CD4-positive, alpha-beta memory T cell (primary cell): ENCODE results near the gene MEGF6. TPM values are rescaled to one million over a fixed set of nuclear protein-coding genes. Genes with fewer than 3 reads are reported as not detected.

ENCODE experiments used
- CTCF ChIA-PET: fragments of 350-600 bp; sonication (Branson Sonifier 250); formaldehyde crosslinking; loops from one replicate; lab custom pipeline; 2021; ENCODE audit warnings: inconsistent platforms; ENCODE audit not compliant: partially characterized antibody; lab: Charles Lee
- POLR2A ChIA-PET: fragments of 350-600 bp; sonication (Branson Sonifier 250); formaldehyde crosslinking; loops from one replicate; lab custom pipeline; 2021; ENCODE audit not compliant: partially characterized antibody; lab: Charles Lee
- DNase-seq, 5 donors: peaks; one replicate each; pipeline versions ENCODE4 v3.0.0 to v3.0.0-alpha.2; 2020 to 2022; ENCODE audit warnings: mixed read lengths in 1 of 5
- H3K27ac ChIP-seq: one replicate; pipeline ENCODE4 v1.7.0; 2013; ENCODE audit warnings: low read depth, low read length
- H3K27me3 ChIP-seq: 2 replicates; pipeline ENCODE4 v1.7.0; 2013; ENCODE audit warnings: mild to moderate bottlenecking, low read length, moderate library complexity; ENCODE audit not compliant: insufficient read depth
- H3K36me3 ChIP-seq: 2 replicates; pipeline ENCODE4 v1.7.0; 2013; ENCODE audit warnings: mild to moderate bottlenecking, low read length, moderate library complexity; ENCODE audit not compliant: insufficient read depth
- H3K4me1 ChIP-seq: 2 replicates; pipeline ENCODE4 v1.7.0; 2013; ENCODE audit warnings: mild to moderate bottlenecking, low read length, moderate library complexity; ENCODE audit not compliant: insufficient read depth
- H3K4me3 ChIP-seq, 2 donors: one replicate each; pipeline ENCODE4 v1.7.0; 2013; ENCODE audit warnings: low read length in 2 of 2, mild to moderate bottlenecking in 1 of 2
- H3K9me3 ChIP-seq, 2 donors: one replicate each; pipeline ENCODE4 v1.7.0; 2013; ENCODE audit warnings: low read length in 2 of 2, control low read depth in 1 of 2; ENCODE audit not compliant: control insufficient read depth in 1 of 2
- H3K27ac Mint-ChIP-seq, 7 donors: one replicate each; pipeline ENCODE4 v1.8.0; 2020 to 2021; ENCODE audit warnings: mixed read lengths in 7 of 7, mild to moderate bottlenecking in 6 of 7, inconsistent platforms in 3 of 7, moderate library complexity in 3 of 7
- H3K27me3 Mint-ChIP-seq, 2 donors: one replicate each; pipeline ENCODE4 v1.8.0; 2020 to 2021; ENCODE audit warnings: mixed read lengths in 2 of 2
- H3K36me3 Mint-ChIP-seq, 2 donors: one replicate each; pipeline ENCODE4 v1.8.0; 2020 to 2021; ENCODE audit warnings: mixed read lengths in 2 of 2, inconsistent platforms in 1 of 2, mild to moderate bottlenecking in 1 of 2
- H3K4me1 Mint-ChIP-seq, 4 donors: one replicate each; pipeline ENCODE4 v1.8.0; 2020 to 2021; ENCODE audit warnings: mixed read lengths in 4 of 4, mild to moderate bottlenecking in 1 of 4
- H3K4me3 Mint-ChIP-seq, 8 donors: one replicate each; pipeline ENCODE4 v1.8.0; 2020 to 2021; ENCODE audit warnings: mixed read lengths in 8 of 8, mild to moderate bottlenecking in 7 of 8, moderate library complexity in 6 of 8, inconsistent platforms in 3 of 8
- H3K9me3 Mint-ChIP-seq, 8 donors: one replicate each; pipeline ENCODE4 v1.8.0; 2020 to 2021; ENCODE audit warnings: mixed read lengths in 8 of 8, mild to moderate bottlenecking in 5 of 8, inconsistent platforms in 3 of 8, moderate library complexity in 1 of 8
- intact Hi-C: fragments of 100-400 bp; cut with micrococcal nuclease; formaldehyde crosslinking; loops from one replicate; pipeline ENCODE4 v1.15.1; 2023
- polyA plus RNA-seq, 2 donors: library from polyadenylated mRNA; unstranded; fragments of 300-500 nt; fragmentation: Illumina TruSeq; gene quantifications; one replicate each; pipeline ENCODE4 v1.2.3, GENCODE V29; 2021
- total RNA-seq, 2 experiments: library from RNA; stranded (reverse); gene quantifications; one replicate each; pipeline ENCODE4 v1.2.3, GENCODE V29; 2021

Gene MEGF6
- total and polyA plus RNA-seq, 4 experiments from 2014 or later: 2.4 to 168 (median 87.0) TPM

- H3K27ac ChIP-seq: no peak overlapping the region
- peaks cover 2 to 35% (median 14%) of the 10 kb centered on the region in 4 donors for H3K4me1 Mint-ChIP-seq
- H3K27ac Mint-ChIP-seq: no peak overlapping the region
- no peaks in the 10 kb centered on the region for H3K27me3 ChIP-seq
- intact Hi-C loops: no loop called here
- no peaks in the 10 kb centered on the region for H3K36me3 ChIP-seq
- H3K9me3 Mint-ChIP-seq: no peaks in the 10 kb centered on the region
- no peaks in the 10 kb centered on the region for H3K27me3 Mint-ChIP-seq
- peaks cover 16% of the 10 kb centered on the region for H3K4me1 ChIP-seq
- H3K36me3 Mint-ChIP-seq: peaks cover 0 to 2% of the 10 kb centered on the region in 2 donors
- CTCF ChIA-PET: no interaction called here
- POLR2A ChIA-PET: interaction anchor here (0.7 kb wide), 1 partner anchor 100 kb away, joined by 3 read pairs; no protein-coding TSS in a partner anchor
- H3K4me3 ChIP-seq: no peak overlapping the region
- no peak overlapping the region for H3K4me3 Mint-ChIP-seq
- DNase-seq: no peak
- no peaks in the 10 kb centered on the region for H3K9me3 ChIP-seq
Observed at GRCh38 chr1:3525551-3526482, 85.5 kb downstream of the MEGF6 start.

GRCh38 chr1:3524556-3525203 is 86.6 kb downstream of the MEGF6 start:
- Mint-ChIP-seq H3K4me1 (peaks cover 0 to 26% (median 9%) of the 10 kb centered on the region in 4 donors), H3K4me3 (no peak overlapping the region), H3K36me3 (peaks cover 0 to 2% of the 10 kb centered on the region in 2 donors), H3K9me3 (no peaks in the 10 kb centered on the region), H3K27me3 (no peaks in the 10 kb centered on the region), H3K27ac (peak overlapping the region in 1 of 7 donors; percentile 48)
- intact Hi-C loops: no loop called here
- H3K36me3 ChIP-seq: no peaks in the 10 kb centered on the region
- H3K9me3 ChIP-seq: no peaks in the 10 kb centered on the region
- H3K27me3 ChIP-seq: no peaks in the 10 kb centered on the region
- peaks cover 6% of the 10 kb centered on the region for H3K4me1 ChIP-seq
- H3K27ac ChIP-seq: no peak overlapping the region
- ChIA-PET CTCF (no interaction called here), POLR2A (no interaction called here)
- no peak for DNase-seq
- no peak overlapping the region for H3K4me3 ChIP-seq

GRCh38 chr1:3523980-3524379 is 87.3 kb downstream of the MEGF6 start:
- no peaks in the 10 kb centered on the region for H3K27me3 ChIP-seq
- H3K4me3 ChIP-seq: no peak overlapping the region
- no peaks in the 10 kb centered on the region for H3K9me3 Mint-ChIP-seq
- no peak overlapping the region for H3K4me3 Mint-ChIP-seq
- no peaks in the 10 kb centered on the region for H3K9me3 ChIP-seq
- H3K4me1 Mint-ChIP-seq: peaks cover 0 to 19% (median 6%) of the 10 kb centered on the region in 4 donors
- ChIA-PET CTCF (no interaction called here), POLR2A (no interaction called here)
- DNase-seq: no peak
- H3K27ac Mint-ChIP-seq: no peak overlapping the region
- peaks cover 0 to 2% of the 10 kb centered on the region in 2 donors for H3K36me3 Mint-ChIP-seq
- H3K4me1 ChIP-seq: no peaks in the 10 kb centered on the region
- no peak overlapping the region for H3K27ac ChIP-seq
- H3K36me3 ChIP-seq: no peaks in the 10 kb centered on the region
- H3K27me3 Mint-ChIP-seq: no peaks in the 10 kb centered on the region
- intact Hi-C loops: no loop called here

GRCh38 chr1:3522564-3523265 is 88.6 kb downstream of the MEGF6 start:
- intact Hi-C loops: no loop called here
- Mint-ChIP-seq H3K27ac (no peak overlapping the region), H3K4me1 (peaks cover 0 to 13% (median under 1%) of the 10 kb centered on the region in 4 donors), H3K9me3 (no peaks in the 10 kb centered on the region), H3K36me3 (peaks cover 0 to 2% of the 10 kb centered on the region in 2 donors), H3K4me3 (no peak overlapping the region), H3K27me3 (no peaks in the 10 kb centered on the region)
- DNase-seq: no peak
- Histone ChIP-seq H3K27ac (no peak overlapping the region), H3K4me1 (no peaks in the 10 kb centered on the region), H3K36me3 (no peaks in the 10 kb centered on the region), H3K4me3 (no peak overlapping the region), H3K9me3 (no peaks in the 10 kb centered on the region), H3K27me3 (no peaks in the 10 kb centered on the region)
- ChIA-PET CTCF (no interaction called here), POLR2A (no interaction called here)

GRCh38 chr1:3522112-3522511 is 89.2 kb downstream of the MEGF6 start:
- Mint-ChIP-seq H3K9me3 (no peaks in the 10 kb centered on the region), H3K4me1 (peaks cover 0 to 10% (median 0%) of the 10 kb centered on the region in 4 donors), H3K27ac (no peak overlapping the region), H3K36me3 (peaks cover 0 to 2% of the 10 kb centered on the region in 2 donors), H3K27me3 (no peaks in the 10 kb centered on the region), H3K4me3 (no peak overlapping the region)
- no peak for DNase-seq
- Histone ChIP-seq H3K4me1 (no peaks in the 10 kb centered on the region), H3K27me3 (no peaks in the 10 kb centered on the region), H3K36me3 (no peaks in the 10 kb centered on the region), H3K27ac (no peak overlapping the region), H3K4me3 (no peak overlapping the region), H3K9me3 (no peaks in the 10 kb centered on the region)
- intact Hi-C loops: no loop called here
- ChIA-PET CTCF (no interaction called here), POLR2A (no interaction called here)

- H3K27ac Mint-ChIP-seq: no peak overlapping the region
Observed at GRCh38 chr1:3521426-3521825, 89.9 kb downstream of the MEGF6 start.

More at GRCh38 chr1:3521426-3521825, 89.9 kb downstream of the MEGF6 start:
- POLR2A ChIA-PET: no interaction called here
- Histone ChIP-seq H3K9me3 (no peaks in the 10 kb centered on the region), H3K27ac (no peak overlapping the region), H3K4me3 (no peak overlapping the region), H3K36me3 (no peaks in the 10 kb centered on the region), H3K27me3 (no peaks in the 10 kb centered on the region), H3K4me1 (no peaks in the 10 kb centered on the region)
- peaks cover 0 to 4% (median 0%) of the 10 kb centered on the region in 4 donors for H3K4me1 Mint-ChIP-seq
- H3K27me3 Mint-ChIP-seq: no peaks in the 10 kb centered on the region
- DNase-seq: no peak
- H3K4me3 Mint-ChIP-seq: no peak overlapping the region
- intact Hi-C loops: no loop called here
- no peaks in the 10 kb centered on the region for H3K9me3 Mint-ChIP-seq
- peaks cover 0 to 2% of the 10 kb centered on the region in 2 donors for H3K36me3 Mint-ChIP-seq
- CTCF ChIA-PET: no interaction called here
